ELR (cell line): Measurements from ENCODE around the gene CA5A.

Source experiments
- DNase-seq: peaks from one replicate; pipeline ENCODE4 v3.0.0-alpha.2; 2015; ENCODE audit warnings: low read depth

CA5A gene

DNA sequence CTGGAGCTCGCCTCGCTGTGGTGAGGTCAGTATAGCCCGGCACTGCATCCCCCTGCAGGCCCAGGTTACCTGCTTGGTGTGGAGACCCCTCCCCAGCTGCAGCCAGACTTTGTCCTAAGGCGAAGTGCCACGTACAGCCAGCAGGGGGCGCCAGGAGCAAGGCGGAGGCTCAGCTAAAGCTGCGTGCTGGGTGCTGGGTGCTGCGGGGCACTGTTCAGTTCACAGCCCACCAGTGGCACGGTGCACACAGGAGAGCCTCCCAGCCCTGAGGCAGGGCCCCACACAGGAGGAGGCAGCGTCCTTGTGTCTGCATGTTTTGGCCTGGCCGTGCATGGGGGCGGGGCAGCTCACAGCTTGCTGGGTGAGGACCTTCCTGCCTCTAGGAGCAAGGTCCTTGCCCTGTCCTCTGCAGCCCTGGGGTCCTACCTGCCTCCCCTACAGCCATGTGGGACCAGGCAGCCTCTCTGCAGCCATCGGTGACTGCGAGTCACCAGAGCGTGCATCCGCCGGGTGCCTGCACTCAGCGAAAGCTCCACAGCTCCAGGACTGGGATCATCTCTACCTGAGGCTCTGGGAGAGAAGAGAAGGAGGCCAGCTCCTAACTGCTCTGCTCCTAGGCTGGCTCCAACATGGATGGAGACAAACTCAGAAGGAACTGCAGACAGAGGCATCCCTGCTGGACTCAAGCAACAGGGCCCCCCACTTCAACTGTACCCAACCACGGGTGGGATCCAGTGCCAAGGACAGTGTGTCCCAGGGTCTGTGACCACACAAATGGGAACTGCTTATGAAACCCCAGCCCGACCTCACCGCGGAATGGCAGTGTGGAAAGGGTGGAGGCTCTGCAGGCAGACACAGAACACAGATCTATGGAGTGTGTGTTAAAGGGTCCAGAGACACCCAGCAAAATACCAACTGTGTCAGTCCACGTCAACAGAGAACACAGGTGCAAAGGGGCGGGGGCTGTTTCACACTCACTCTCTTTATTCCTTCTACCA, 86.0 kb downstream of the CA5A start:
- DNase-seq: peak; percentile 67

DNA sequence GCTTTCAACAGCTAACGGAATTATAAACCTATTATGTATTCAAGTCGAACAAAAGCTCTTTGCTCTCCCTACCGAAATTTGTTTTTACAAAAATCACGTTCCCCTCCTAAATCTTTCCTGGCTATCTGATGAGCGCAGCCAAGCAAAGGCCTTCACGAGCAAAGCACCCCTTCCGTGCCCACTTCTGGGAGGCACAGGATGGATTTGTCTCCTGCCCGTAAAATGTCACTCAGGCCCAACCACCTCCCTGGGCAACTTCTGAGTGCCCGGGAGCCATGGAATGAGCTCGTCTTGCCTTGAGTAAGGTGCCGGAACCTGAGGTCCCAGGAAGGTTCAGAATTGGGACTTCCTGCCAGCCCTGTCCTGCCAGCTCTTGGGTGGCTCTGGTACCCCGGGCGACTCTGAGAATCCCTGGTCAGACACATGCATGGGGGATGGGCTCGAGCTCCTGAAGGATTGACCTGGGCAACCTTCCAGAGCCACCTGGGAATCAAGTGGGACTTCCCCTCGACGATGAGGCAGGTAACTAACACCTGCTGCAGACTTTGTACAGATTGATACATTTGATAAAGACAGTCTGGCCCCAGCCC, 86.8 kb downstream of the CA5A start:
- DNase-seq: no peak

DNA sequence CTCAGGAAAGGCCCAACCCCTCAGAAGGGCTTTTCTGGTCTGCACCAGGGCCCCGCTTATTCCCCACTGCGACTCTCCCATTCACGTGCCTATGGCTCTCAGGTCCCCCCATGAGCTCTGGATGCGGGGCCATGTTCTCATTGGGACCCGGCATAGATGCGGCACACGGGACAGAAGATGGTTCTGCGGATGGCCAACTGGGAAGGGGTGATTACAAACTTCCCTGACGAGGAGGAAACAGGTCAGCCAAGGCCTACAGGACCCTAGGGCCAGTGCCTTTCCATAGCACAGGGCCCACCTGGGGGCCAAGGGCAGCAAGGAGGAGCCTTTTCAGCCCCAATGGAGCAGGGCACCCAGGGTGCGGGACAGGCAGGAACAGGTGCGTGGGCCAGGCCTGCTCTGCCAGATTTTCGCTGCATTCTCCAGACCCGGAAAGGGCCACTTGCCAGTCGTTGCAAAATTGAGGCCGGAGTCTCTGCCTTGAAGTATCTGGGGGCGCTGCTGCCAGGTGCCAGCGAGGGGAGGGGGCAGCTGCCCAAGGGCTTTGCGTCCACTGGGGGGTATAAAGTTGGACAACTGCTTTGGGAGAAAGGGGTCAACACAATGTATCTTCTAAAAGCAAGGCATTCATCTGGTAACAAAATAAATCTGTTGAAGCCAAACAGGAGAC, 87.5 kb downstream of the CA5A start:
- no peak for DNase-seq

DNA sequence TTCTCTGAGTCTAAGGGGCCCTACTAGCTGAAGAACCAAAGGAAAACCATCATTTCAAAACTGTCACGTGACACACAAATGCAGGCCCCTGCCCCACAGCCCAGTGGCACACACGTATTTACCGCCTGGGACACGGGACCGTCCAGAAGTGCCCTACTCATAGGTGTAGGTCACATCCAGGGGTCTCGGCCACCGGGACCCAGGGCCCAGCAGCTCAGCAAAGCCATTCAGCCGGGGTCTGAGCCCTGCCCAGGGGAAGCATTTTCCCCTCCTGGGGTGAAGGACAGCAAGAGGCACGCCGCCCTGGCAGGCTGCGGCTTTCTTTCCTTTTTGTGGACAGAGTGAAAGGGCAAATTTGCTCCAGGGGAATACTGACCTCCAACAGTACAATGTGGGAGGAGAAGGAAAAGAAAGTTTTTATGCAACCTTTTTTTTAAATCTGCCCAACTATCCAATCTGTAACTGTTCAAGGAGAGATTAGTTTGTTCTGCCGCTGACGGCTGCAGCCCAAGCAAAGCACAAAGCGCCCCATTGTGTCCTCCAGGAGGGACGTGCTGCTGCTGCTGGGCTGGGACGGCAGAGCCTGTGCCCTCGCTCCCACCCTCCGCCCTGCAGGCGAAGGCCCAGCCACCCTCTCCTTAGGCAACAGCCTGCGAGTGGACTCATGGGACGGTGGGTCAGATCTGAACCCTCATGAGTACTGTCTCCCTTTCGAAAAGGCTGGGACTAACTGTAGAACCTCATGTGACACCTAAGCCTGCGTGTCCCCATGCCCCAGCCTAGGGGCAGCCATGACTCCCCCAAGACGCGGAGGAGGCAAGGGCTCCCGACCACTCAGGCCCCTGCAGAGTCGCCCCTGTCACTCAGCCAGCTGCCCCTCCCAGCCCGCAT, 88.3 kb downstream of the CA5A start:
- DNase-seq: no peak

DNA sequence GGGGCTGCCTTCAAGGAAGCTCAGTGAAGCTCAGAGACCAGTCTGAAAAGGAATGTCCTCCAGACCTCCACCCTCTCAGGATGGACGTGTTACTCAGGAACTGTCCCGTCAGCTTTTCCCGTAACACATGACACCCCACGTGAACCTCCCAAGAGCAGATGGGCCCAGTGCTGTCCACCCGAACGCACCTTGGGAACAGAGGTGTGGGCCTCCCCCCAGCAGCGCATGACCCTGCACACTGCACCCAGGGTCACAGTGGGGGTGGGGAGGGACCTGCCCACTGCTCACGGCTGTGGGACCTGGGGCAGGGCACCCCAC, 88.9 kb downstream of the CA5A start:
- DNase-seq: no peak

DNA sequence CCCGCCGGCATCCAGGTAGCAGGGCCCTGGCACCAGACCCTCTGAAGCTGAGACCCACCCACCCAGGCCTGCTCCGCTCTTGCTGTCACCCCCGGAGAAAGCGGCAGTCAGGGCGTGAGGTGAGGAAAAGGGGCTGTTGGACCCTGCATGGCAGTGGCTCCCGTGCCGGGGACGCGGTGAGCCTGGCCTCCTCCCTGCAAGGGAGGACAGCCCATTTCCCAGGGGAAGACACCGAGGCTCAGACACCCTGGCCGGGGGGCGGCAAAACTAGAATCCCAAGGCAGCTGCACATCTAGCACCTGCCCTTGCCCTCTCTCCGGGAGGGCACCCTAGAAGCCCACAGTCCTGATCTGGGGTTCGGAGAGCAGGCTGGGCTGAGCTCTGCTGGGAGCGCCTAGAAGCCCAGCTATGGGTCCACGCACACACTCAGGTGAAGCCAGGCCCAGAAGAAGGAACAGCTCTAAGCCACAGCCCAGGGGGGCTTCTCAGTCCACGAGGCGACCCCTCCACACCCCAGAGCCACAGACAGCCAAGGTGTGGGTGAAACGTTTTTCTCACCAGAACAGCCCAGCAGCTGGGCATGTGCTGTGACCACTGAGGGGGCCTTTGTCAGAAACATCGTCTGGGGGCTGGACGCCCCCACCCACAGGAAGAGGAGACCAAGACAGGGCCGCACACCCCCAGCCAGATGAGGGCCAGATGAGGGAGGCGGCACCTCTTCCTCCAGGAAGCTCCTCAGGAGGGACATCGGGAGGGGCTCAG, 89.4 kb downstream of the CA5A start:
- DNase-seq: no peak

DNA sequence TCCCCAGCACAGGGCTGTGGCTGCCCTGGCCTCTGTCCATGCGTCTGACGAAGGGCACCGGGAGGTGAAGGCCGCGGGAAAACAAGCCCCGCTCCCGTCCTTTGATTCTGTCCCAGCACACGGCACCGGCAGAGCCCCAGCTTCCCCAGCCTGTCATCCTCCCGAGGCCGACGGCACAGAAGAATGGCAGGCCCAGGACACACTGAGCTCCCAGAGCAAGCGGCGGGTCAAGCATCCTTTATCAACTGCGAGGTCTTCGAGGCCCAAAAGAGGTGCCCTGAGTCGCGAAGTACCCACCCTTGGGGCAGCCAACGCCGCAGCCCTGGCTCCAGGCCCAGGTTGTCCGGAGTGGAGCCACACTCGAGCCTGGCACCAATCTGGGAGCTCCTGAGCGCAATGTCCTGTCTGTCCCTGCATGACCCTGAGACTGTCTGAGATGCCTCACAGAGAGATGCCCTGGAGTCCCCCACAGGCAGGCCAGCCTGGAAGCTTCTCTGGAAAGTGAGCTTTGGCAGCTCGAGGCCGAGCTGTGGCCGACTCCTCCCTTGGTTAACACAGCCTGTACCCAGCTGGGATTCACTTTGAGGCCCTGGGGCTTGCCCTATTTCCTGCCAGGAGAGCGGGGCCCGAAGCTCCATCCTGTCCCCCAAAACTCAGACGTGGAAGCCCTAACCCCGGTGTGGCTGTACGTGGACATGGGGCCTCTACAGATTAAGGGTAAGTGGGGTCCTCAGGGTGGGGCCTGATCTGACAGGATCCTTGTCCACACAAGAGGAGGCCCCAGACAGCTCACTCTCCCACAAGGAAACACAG, 90.3 kb downstream of the CA5A start:
- no peak for DNase-seq

DNA sequence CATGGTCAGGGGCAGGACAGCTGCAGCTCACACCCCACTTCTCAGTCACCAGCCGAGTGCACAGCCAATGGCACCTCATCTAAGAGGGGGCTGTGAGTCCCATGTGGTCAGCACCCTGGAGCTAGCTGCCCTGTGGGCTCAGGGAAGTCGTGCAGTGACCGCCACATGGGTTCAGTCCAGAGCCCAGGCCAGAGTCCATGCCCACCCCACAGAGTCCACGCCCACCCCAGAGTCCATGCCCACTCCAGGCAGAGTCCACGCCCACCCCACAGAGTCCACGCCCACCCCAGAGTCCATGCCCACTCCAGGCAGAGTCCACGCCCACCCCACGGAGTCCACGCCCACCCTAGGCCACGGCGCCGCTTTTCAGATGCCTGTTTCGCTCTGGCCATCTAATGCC, 91.1 kb downstream of the CA5A start:
- DNase-seq: no peak

DNA sequence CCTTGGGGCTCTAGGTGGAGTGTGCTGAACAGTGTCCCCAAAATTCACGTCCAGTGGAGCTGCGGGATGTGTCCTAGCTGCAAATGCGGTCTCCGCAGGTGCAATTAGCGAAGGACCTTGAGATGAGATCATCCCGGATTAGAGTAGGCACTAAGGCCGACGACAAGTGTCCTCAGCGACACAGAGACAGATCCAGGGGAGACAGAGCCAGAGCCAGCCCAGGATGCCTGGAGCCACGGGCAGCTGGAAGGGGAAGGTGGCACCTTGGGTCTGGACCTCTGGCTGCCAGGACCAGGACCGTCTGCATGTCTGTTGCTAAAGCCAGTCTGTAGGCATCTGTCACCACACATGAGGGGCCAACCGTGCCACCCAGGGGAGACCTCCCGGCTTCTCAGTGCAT, 91.5 kb downstream of the CA5A start:
- no peak for DNase-seq

DNA sequence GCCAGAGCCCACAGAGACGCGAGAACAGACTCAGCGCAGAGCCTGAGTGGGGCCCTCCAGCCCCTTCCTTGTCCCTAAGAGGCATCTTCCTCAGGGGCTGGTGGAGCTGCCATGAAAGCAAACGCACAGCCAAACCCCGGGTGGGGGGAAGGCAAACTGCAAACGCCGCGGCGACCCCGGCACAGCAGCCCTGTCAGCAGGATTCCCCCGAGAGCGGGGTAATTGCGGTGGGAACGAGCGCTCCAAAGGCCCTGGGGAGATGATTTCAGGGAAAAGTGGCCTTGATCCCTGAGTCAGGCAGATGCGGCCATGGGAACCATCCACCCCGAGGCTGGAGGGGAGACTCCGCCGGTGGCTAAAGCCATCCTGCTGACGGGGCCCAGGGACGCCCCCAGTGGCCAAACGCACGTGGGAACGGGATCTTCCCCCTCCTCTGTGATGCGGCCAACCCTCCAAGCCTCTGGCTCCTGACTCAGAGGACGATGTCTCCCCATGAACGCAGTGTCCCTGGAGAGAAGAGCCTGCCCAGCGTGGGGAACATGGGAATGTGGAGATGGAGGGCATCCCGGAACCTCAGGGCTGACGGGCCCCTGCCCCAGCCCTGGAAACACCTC, 92.1 kb downstream of the CA5A start:
- no peak for DNase-seq

DNA sequence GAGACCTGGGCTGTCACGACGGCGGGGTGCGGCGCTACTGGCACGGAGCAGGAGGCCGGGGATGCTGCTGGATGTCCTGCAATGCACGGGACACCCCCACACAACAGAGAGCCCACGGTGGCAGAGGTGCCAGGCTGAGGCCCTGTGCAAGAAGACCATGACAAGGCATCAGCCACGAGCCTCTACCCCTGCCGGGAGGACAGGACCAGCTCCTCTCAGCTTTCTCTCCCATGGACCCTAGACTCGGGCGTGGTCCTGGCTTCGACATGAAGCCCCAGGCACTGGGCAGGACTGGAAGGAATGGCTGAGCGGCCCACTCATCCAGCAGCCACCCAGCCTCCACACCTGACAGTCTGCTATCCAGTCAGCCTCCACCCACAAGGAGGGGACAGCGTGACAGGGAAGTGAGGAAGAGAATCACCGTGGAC, 92.6 kb downstream of the CA5A start:
- no peak for DNase-seq

DNA sequence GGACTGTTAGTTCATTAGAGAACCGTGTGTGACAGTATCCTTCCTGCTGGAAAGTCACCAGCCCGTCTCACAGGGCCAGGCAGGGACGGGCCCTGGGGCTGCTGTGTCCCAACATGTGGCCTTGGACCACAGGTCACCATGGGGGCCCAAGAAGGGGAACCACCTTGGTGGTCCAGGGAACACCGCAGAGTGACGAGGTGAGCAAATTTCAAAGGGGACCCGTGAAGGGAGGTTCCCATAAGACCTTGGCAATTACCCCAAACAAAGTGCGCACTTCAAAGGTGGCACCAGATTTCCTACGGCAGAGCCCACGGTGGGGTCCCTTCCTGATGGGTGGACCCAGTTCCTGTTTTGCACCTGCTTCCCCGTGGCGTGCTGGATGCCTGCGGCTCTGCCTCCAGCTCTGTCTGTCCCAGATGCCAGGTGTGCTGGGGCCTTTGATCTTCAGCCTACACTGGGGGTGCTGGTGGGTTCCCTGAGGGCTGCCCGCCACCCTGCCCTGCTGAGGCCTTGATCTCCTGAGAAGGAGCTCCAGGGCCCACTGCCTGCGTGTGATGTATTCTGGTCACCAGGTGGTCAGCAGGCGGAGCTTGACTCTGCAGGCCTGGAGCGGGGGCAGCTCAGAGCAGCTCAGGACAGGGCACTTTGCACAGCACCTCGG, 94.0 kb downstream of the CA5A start:
- no peak for DNase-seq

DNA sequence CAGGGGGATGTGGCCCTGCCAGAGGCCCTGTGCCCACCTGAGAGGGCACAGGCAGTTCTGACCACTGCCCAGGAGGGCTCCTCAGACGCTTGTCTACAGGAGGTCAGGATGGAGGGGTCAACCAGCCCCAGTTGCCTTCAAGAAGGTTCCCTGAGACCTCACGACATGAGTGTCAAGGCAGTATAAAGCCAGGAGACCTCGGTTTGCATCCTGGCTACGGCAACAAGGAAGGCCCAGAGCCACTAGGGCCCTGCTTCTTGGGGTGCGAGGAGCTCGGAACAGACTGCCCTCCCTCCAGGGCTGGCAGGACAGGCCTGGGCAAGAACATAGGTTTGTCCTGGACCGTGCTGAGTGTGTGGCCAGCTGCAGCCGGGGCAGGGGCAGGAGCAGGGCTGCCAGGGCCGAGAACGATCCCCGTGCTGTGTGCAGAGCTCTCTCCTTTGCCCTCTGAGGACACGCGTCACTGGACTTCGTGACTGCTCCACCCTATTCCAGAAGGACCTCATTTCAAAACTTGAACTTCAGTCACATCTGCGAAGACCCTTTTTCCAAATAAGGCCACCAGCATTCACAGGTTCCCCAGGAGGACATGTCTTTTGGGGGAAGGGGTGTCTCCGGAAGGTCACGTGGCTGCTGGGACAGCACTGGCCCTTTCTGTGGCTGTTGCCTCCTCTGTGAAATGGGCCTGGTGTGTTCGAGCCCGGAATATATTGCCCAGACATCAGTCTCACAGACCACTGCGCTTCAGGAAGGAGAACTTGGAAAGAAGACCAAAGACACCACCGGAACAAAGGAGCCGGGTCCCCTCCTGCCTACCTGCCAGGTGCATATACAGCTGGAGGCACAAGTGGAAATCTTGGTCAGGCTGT, 94.8 kb downstream of the CA5A start:
- DNase-seq: no peak

DNA sequence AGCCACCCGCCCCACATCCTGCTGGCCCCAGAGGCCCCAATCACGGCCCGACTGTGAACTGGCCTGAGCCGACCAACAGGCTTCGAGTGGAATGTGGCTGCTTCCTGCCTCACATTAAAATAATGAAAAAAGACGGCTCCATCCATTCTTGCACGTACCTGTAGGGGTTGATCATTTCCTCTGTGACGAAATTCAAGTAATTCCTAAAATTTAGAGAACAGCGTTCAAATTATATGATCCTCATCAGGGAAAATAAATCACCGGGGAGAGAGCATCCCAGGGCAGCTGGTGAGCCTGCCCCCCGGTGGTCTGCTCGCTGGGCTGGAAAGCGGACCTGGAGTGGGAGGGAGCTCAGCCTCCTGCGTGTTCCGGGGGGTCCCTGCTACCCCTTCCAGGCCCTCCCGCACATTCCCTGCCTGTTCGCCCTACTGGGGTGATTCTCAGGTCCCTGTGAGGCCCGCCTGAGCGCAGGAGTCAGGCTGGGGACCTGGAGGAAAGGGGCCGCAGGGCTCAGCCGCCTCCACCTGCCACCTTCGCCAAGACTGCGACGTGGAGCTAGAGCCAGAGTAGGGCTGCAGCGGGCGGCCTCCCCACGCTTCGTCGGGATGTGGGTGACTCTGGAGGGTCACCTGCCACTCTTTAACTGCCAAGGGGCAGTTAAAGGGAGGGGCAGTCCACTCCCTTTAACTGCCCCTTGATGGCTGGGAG, 95.9 kb downstream of the CA5A start:
- no peak for DNase-seq

DNA sequence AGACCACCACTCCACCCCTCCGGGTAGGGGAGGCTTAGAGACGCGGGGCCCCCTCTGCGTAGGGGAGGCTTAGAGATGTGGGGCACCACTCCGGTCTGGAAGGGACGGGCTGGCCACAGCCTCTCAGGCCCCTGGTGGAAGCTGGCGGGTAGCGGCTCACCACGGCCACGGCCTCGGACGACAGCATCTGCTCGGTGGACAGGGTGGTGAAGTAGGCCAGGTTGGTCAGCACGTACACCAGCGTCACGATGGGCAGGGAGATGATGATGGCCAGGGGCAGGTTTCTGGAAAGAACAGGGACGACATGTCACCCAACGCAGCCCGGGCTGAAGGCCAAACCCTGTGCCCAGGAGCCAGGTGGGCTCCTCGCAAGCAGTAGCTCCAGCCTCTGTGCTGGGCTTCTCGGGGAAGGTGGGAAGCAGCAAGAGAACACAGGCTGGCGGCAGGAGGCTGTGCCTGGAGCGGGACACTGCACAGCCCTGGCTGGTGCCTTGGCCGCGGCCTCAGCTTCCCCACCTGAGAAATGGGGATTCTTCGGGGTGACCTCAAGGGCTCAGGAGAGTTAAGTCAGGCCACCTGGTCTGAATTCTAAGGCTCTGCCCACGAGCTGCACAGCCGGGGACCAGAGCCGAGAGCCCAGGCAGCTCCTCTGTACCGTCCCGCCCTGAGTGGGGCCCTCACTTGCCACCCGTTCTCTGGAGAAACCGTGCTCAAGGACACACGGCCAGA, 96.6 kb downstream of the CA5A start:
- DNase-seq: no peak

DNA sequence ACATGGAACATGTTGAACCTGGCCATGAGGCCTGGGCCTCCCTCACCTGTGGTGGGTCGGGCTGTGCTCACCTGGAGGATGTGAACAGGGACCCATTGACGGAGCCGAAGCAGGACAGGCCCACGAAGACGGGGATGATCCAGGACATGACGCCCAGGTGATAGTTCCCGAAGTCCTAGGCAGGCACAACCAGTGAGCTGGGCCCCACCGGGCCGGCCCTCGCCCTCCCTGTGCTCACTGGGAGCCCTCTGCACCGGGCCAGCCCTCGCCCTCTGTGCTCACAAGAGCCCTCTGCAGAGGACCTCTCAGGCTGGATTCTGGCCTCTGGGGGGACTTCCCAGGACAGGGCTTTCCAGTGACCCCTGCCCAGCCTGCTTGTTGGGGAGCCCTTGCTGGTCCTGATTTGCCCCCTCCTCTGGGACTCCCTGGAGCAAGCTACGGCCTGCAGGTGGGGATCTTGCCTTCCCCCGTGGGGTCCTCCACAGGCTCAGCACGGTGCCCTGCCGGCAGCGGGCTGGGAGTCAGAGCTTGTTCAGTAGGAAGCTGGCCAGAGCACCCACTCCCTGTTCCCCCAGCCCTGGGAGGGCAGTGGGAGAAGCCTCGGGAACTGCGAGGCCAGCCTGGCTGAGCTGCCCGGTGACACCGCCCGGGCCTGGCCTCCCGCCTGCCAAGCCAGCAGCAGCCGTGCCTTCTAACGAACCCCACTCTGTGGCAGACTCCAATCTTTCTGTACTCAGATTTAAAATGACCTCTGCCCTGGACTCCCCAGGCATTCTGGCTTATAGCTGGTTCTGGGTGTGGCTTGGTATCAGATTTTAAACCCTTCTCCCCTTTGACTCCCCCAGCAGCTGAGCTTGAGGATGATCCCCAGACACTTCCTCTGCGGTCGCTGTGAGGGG, 97.4 kb downstream of the CA5A start:
- DNase-seq: no peak
